HFF-Myc (cell line): ENCODE measurements around the gene CTNNA1.

Source experiments
- DNase-seq: peaks from one replicate; pipeline ENCODE4 v3.0.0-alpha.2; 2011; ENCODE audit warnings: low read depth; ENCODE audit errors: extremely low read depth
- H3K4me3 ChIP-seq: replicated peaks from 2 replicates; pipeline ENCODE4 v1.5.1; 2011; ENCODE audit warnings: low read depth, mild to moderate bottlenecking, control low read depth, low read length
- CTCF ChIP-seq: IDR thresholded peaks from 2 replicates; pipeline ENCODE4 v1.5.1; 2012; ENCODE audit warnings: mild to moderate bottlenecking, low read depth, low read length, control low read depth; ENCODE audit errors: missing control alignments

The CTNNA1 gene

GRCh38 chr5:138944527-138945322 is 191.5 kb downstream of the CTNNA1 start:
- H3K4me3 ChIP-seq = no peak overlapping the region
- TF ChIP-seq CTCF = no peak
- DNase-seq = no peak

- TF ChIP-seq CTCF = no peak
- DNase-seq = no peak
- no peak overlapping the region for H3K4me3 ChIP-seq
Measured at GRCh38 chr5:138945421-138946240, 192.4 kb downstream of the CTNNA1 start.

GRCh38 chr5:138946241-138946623 is 193.0 kb downstream of the CTNNA1 start:
- DNase-seq = no peak
- no peak for TF ChIP-seq CTCF
- H3K4me3 ChIP-seq = no peak overlapping the region

GRCh38 chr5:138946831-138947560 is 193.8 kb downstream of the CTNNA1 start:
- H3K4me3 ChIP-seq = no peak overlapping the region
- no peak for DNase-seq
- no peak for TF ChIP-seq CTCF

- no peak for TF ChIP-seq CTCF
- no peak overlapping the region for H3K4me3 ChIP-seq
- DNase-seq = no peak
Measured at GRCh38 chr5:138947780-138948179, 194.6 kb downstream of the CTNNA1 start.

GRCh38 chr5:138948471-138949222 is 195.4 kb downstream of the CTNNA1 start:
- DNase-seq = no peak
- H3K4me3 ChIP-seq = no peak overlapping the region
- no peak for TF ChIP-seq CTCF
